ENCODE data around the gene ARID5B. TPM values are rescaled to one million over a fixed set of nuclear protein-coding genes. Genes with fewer than 3 reads are reported as not detected.

The ARID5B gene
- total and polyA plus RNA-seq, 2 of the 4 experiments (the other 2 are of a cell fraction), result 41.0 to 125 TPM

GRCh38 chr10:61984803-61985418 lies 83.4 kb downstream of the ARID5B start:
- Histone ChIP-seq H3K14ac (replicated peaks; ENCODE audit: low read depth, low read length) (no peak overlapping the region), H2AFZ (replicated peaks; ENCODE audit: low read length, poor library complexity) (no peak overlapping the region), H2AK5ac (ENCODE audit: low read depth, low read length) (no peak overlapping the region), H4K5ac (ENCODE audit: low read depth, low read length) (no peak overlapping the region), H3K9me3 (ENCODE audit: control insufficient read depth, insufficient read depth, low read length) (no peaks in the 10 kb centered on the region), H2AK9ac (replicated peaks; ENCODE audit: low read depth, low read length, poor library complexity) (no peak overlapping the region), H4K8ac (ENCODE audit: low read depth in 2 of 2, low read length in 2 of 2) (no peak overlapping the region), H3K56ac (ENCODE audit: extremely low read depth, insufficient read depth, low read length) (no peak overlapping the region), H2BK120ac (ENCODE audit: low read depth, low read length) (no peak overlapping the region), H4K20me1 (ENCODE audit: insufficient read depth, low read length) (peaks cover 49% of the 10 kb centered on the region; the same call in 1 of the 2 replicates), H3K27ac (ENCODE audit: insufficient read depth, low read length) (no peak overlapping the region), H3K23ac (ENCODE audit: low read depth, low read length) (no peak overlapping the region), H2BK15ac (ENCODE audit: low read depth, low read length) (no peak overlapping the region), H3K79me1 (ENCODE audit: low read depth in 1 of 2, low read length in 2 of 2) (peaks cover 78 to 87% of the 10 kb centered on the region in 2 experiments), H4K91ac (ENCODE audit: insufficient read depth, low read depth, low read length) (no peak overlapping the region), H3K9me1 (ENCODE audit: insufficient read depth, low read length) (peaks cover 24% of the 10 kb centered on the region), H3K27me3 (ENCODE audit: control insufficient read depth, insufficient read depth, low read length) (no peaks in the 10 kb centered on the region), H2BK20ac (ENCODE audit: low read depth, low read length) (no peak overlapping the region), H3K4ac (ENCODE audit: low read depth, low read length) (no peak overlapping the region), H3K4me3 (ENCODE audit: insufficient read depth, low read depth, low read length) (no peak overlapping the region), H3K4me2 (ENCODE audit: low read depth, low read length) (no peak overlapping the region), H3K9ac (ENCODE audit: low read depth, low read length) (no peak overlapping the region), H3K18ac (ENCODE audit: low read depth, low read length) (no peak overlapping the region), H3K36me3 (ENCODE audit: control insufficient read depth, insufficient read depth, low read length) (peaks cover 10% of the 10 kb centered on the region), H2BK5ac (ENCODE audit: low read depth, low read length, poor library complexity, severe bottlenecking) (no peak overlapping the region), H3K4me1 (ENCODE audit: control insufficient read depth, insufficient read depth, low read length) (peaks cover 10% of the 10 kb centered on the region)
- no TSS peak for BruUV-seq (replicated peaks)
- POLR2A ChIA-PET (ENCODE audit: unreplicated experiment), result no interaction called here
- no peak for ATAC-seq (ENCODE audit: low read depth)
- CTCF ChIA-PET, result no interaction called here
- DNase-seq, result no peak
- dilution Hi-C loops (cut with HindIII; ENCODE audit: low sequenced_read_pairs, unreplicated experiment) (no loop called here), intact Hi-C loops (cut with micrococcal nuclease) (no loop called here), in situ Hi-C loops (cut with MboI; ENCODE audit: low sequenced_read_pairs) (no loop called here)
- TF ChIP-seq BHLHE40 (IDR thresholded peaks at IDR 0.05; ENCODE audit: low read depth, low read length), result no peak
- TF ChIP-seq MAFK (IDR thresholded peaks at IDR 0.05; ENCODE audit: low read depth, low read length), result no peak
- no peak for TF ChIP-seq FOS (IDR thresholded peaks at IDR 0.05; ENCODE audit: low read depth, low read length)
- no CpG with 5 or more reads among the region's 3 CpGs for WGBS, 2 experiments (ENCODE audit: extremely low coverage in 2 of 2, insufficient read length in 1 of 2)
